Activated CD8-positive, alpha-beta memory T cell treated with anti-CD3 and anti-CD28 coated beads, Interleukin-2, amount 50 U/mL, for 4 hours (primary cell): ENCODE data around the gene ZNF101.

ENCODE experiments used
- DNase-seq: peaks from one replicate; pipeline ENCODE4 v3.0.0-alpha.2; 2020

Gene ZNF101

GRCh38 chr19:19668230-19669012 lies at the start of gene ZNF101:
Gene ZNF101, plus strand, starts transcription at chr19:19668839. Its CDS starts 125 bp downstream, at chr19:19668964.
- DNase-seq, result peak; percentile 92

GRCh38 chr19:19619181-19619848 lies 49.3 kb upstream of the ZNF101 start:
- DNase-seq, result no peak

GRCh38 chr19:19619849-19620210 lies 48.8 kb upstream of the ZNF101 start:
- no peak for DNase-seq

DNA sequence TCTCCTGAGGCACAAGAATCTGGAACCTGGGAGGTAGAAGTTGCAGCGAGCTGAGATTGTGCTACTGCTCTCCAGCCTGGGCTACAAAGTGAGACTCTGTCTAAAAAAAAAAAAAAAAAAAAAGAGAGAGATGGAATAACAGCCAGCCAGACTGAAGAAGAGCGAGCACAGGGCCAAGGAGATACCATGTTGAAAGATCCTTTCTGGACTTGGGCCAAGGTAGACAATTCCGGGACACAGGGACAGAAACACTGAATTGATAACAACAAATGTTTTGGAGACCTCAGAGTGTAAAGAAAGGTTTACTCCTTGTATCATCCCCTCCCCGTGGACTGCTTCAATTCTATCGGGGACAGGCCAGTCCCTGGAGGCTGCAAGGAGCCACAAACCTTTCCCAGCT lies 45.3 kb upstream of the ZNF101 start:
- DNase-seq, result no peak

- no peak for DNase-seq
These were observed 44.5 kb upstream of the ZNF101 start for GRCh38 chr19:19624032-19624570.

DNA sequence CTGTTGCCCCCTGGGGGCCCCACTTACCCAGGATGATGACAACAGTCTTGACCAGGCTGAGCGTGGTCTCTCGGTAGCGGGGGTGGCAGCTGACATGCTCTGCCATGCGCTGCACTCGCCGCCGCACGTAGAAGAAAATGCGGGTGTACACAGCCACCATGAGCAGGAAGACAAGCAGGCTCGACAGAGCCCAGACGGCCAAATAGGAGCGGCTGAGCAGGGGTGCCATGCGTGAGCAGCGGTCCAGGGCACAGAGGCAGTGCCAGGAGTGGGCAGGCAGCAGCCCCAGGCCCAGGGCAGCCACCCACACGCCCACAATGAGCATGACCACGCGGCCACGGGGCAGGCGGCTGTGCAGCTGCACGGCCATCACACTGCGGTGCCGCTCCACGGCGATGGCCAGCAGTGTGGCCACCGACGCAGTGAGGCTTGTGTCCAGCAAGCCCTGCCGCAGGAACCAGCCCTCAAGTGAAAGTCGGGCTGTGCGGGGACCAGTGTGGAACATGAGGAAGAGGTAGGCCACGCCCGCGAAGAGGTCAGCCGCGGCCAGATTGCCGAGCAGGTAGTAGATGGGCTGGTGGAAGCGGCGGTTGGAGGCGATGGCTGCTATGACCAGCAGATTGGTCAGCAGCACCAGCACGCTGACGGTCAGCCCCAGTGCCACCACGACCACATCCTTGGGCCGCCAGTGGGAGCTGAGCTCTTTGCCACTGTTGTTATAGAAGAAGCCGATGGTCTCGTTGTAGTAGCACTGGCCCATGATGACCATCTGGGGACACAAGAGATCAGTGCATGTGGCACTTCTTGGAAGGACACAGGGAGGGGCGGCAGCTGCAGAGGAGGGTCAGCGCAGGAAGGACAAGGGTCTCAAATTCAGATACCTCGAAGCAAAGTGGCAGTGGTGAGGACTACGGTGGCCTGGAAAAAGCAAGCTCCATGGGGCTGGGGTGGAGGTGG lies 41.8 kb upstream of the ZNF101 start:
- no peak for DNase-seq

- peak; percentile 81 for DNase-seq
These were observed 40.8 kb upstream of the ZNF101 start, which contains the start of gene LPAR2 for GRCh38 chr19:19627621-19628500. Gene LPAR2, minus strand, starts transcription at chr19:19628220. Its CDS starts 945 bp downstream, at chr19:19627275.

DNA sequence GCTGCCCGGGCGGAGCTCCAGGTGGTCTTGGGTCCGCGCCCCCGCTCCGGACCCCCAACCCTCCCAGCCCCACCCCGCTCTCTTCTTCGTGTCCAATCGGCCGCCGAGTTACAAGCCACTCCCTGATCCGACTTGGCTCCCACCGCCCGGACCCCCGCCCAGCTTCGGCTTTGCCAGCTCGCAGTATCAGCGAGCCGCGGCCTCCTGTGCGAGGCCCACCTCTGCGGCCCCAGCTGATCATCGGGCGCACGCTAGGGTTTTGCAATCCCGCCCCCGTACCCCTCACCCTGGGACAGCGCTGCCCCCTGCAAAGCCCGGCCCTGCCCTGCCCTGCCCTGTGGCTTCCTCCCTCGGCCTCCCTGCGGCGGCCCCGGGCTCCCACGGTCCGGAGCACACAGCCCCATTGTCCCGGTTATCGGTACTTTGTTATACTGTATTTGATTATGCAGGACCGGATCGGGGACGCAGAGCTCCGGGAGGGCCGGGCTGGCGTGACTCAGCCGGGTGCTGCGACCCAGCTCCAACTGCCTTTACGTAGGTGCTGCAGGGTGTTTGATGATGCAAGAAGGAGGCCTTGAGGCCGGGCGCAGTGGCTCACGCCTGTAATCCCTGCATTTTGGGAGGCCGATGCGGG lies 40.0 kb upstream of the ZNF101 start:
- DNase-seq, result peak; percentile 69

GRCh38 chr19:19630062-19630414 lies 38.6 kb upstream of the ZNF101 start:
- DNase-seq, result no peak

GRCh38 chr19:19630426-19630825 lies 38.2 kb upstream of the ZNF101 start:
- no peak for DNase-seq

DNA sequence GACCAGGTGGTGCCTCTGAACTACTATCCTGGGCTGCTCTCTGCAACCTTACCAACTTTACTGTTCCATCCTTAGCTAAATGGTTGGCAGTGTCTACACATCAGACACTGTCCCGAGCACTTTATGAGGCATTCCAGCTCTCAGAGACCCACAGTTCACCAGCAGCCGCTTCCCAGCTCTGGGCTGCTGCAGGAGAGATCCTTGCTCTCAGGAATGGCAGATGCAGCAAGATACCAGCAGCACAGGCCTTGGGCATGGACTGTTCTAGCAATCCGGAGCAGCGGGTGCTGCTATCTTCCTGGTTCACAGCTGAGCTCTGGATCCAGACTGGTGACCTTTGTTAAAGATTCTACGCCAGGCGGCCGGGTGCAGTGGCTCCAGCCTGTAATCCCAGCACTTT lies 37.3 kb upstream of the ZNF101 start:
- DNase-seq, result no peak

- DNase-seq, result no peak
These were observed 36.0 kb upstream of the ZNF101 start for GRCh38 chr19:19632661-19633060.

GRCh38 chr19:19633711-19634515 lies 34.7 kb upstream of the ZNF101 start:
- DNase-seq, result no peak

DNA sequence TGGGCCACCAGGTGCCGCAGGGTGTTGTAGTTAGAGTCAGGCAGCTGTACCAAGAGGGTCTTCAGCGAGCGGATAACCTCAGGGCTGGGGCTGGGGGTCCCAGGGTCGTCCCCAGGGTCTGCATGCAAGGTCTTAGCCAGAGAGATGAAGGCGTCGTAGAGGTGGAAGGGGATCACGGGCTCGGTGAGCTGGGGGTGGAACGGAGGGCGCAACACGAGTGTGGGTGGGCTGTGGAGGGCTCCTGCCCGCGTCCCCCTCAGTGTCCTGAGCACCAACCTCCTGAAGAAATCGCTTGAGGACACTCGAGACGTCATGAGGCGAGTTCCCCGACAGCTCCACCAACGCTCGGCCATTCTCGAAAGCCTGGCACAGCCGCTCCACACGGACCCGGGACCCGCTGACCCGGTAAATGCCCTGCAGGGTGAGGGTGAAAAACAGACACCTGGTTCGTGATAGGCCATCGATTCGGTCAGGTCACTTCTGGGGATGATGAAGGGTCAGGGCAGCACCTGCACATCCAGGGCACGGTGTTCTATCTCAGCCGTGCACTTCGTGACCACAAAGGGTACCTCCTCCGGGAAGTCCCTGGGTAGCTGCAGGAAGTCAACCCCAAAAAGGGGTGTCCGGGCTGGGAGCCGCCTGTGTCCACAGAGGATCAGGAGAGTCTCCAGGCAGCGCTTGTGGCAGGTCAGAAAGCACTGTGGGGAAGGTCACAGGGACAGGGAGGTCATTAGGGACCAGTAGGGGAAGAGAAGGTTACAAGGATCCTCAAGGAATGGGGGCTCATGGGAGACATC lies 33.9 kb upstream of the ZNF101 start:
- DNase-seq, result no peak

DNA sequence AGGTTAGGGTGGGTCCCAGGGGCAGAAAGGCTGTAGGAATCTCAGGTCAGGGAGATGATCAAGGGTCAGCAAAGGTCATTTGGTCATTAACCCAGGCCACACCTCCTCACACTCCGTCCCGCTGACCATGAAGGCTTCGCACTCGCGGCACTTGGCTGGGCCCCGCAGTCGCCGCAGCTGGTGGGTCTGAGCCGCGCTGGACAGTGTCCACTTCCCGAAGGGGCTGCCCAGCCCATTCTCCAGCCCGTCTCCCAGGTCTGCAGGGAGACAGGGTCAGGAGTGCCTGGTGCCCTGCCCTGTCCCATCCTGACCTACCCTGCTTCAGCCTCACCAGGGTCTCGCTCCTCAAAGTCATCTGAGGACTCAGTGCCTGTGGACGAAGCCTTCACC lies 33.3 kb upstream of the ZNF101 start:
- DNase-seq, result no peak

- no peak for DNase-seq
These were observed 32.0 kb upstream of the ZNF101 start for GRCh38 chr19:19636573-19637185.

DNA sequence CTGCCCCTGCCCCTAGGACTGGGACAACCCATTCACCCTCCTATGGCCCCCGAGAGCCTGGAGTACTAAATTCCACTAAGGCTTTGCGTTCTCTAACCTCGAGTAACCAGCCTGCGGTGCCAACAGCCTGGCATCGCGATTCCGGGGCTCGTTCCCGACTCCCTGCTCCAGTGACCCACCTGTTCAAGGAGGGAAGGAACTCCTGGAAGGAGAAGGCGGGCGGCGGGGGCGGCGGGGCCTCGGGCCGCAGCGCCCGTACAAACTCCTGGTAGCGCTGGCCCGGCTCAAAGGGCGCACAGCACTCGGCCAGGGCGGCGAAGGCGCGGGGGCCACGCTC lies 31.5 kb upstream of the ZNF101 start:
- no peak for DNase-seq

GRCh38 chr19:19637523-19638251 lies 31.0 kb upstream of the ZNF101 start:
- peak; percentile 29 for DNase-seq
